Stromal cell of bone marrow (primary cell): Measurements from ENCODE around the gene DISP3.
"Not testable (repeated sequence)": the region's sequence is repeated elsewhere in the genome, so short reads cannot be mapped to it uniquely, and the experiment has no call there.

ENCODE experiments used
- DNase-seq: peaks from one replicate; pipeline ENCODE4 v3.0.0-alpha.2; 2012; ENCODE audit warnings: low read depth

The DISP3 gene

DNA sequence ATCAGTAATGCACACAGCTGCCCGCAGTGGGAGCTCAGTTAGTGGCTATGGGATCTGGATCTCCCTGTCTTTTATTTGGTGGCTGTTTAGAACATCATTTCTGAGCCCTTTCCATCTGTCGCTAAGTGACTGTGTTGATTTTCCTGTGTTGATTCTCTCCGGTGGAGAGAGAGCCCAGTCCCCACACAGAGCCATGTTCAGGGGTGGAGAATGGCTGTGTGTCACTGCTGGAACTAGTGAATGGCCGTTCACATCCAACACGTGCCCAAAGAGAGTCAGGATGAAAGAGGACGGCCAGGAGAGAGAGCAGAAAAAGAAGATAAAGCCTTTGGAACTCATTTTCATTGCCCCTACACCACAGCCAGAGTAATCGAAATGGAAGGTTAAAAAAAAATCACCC lies 99.0 kb downstream of the DISP3 start:
- DNase-seq: no peak

GRCh38 chr1:11579506-11579905 lies 100.6 kb downstream of the DISP3 start:
- no peak for DNase-seq

GRCh38 chr1:11580049-11580448 lies 101.1 kb downstream of the DISP3 start:
- DNase-seq: not testable (repeated sequence)

DNA sequence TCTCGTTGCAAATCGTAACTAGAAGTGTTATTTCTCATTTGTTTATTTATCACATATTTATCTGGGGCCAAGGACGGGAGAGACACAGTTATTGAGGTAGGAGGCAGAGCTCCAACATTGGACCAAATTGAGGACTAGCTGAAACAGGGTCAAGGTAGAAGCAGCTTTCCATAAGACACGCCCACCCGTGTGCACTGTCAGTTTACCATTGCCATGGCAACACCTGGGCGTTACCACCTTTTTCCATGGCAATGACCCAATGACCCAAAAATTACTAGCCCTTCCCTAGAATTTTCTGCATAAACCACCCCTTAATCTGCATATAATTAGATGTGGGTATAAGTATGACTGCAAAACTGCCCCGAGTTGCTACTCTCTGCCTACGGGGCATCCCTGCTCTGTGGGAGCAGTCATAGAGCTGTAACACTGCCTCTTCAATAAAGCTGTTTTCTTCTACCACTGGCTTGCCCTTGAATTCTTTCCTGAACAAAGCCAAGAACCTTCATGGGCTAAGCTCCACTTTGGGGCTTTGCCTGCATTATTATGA lies 102.6 kb downstream of the DISP3 start:
- no peak for DNase-seq

GRCh38 chr1:11585389-11585788 lies 106.4 kb downstream of the DISP3 start:
- DNase-seq: no peak
